Measurements from ENCODE around the gene DCST1.

Gene DCST1

DNA sequence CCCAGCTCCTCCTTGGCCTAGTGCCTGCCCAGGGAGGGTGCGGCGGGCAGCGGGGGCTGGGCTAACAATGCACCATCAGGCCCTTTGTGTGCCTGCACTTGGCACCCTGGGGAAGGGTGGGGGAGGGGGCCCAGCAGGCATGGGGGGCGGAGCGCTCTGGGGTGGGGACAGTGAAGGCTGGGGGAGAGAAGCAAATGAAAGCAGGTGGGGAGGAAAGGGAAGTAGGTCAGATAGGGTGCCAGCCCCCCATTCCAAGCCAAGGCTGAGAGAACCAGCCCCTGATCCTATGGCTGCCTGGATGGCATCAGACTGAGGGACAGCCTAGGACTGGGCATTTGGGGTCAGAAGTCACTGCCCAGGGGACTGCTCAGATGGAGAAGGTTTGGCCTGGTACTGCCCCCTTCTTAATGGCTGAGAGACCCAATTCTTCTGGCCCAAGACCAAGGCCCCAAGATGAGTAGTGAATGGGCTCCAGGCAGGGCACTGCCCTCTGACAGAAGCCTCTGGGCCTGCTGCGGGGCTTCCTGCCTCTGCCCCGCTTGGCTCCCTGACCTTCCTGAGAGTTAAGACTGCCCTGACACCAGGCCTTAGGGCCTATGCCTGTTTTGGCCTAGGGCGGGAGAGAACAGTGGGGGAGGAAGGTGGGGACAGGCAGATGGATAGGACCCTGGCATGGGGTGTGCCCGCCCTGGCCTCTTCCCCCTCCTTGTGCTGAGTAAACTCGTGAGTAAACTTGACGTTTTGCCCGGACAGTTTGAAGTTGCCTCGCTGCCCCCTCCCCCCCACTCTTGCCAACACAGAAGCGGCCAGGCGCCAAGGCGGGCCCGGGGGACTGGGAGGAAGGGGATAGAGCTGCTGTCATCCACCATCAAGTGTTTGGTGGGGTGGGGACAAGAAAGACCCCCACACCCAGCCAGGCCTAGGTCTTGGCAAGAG is 28.3 kb upstream of the DCST1 start:
- peak overlapping the region; percentile 71 for H3K9ac ChIP-seq (ENCODE audit: insufficient read length, low read depth)
- TF ChIP-seq ZNF274 (IDR thresholded peaks at IDR 0.05; ENCODE audit: low read depth, low read length) (no peak), YY1 (IDR thresholded peaks at IDR 0.05; ENCODE audit: insufficient read depth, insufficient read length) (no peak), SUZ12 (IDR thresholded peaks at IDR 0.05; ENCODE audit: extremely low read depth, insufficient read depth, insufficient read length) (no peak)
- DNase-seq (ENCODE audit: low read depth, low spot score), result no peak
- no peak overlapping the region for H3K4me3 ChIP-seq (ENCODE audit: insufficient read length, low read depth)
- H3K4me1 ChIP-seq (ENCODE audit: insufficient read depth, insufficient read length), result peaks cover 23% of the 10 kb centered on the region
- no peaks in the 10 kb centered on the region for H3K36me3 ChIP-seq (ENCODE audit: insufficient read depth, insufficient read length, low read length)
- H3K27me3 ChIP-seq (ENCODE audit: insufficient read depth, insufficient read length), result no peaks in the 10 kb centered on the region
- H3K9me3 ChIP-seq (ENCODE audit: insufficient read depth, low read length), result no peaks in the 10 kb centered on the region

DNA sequence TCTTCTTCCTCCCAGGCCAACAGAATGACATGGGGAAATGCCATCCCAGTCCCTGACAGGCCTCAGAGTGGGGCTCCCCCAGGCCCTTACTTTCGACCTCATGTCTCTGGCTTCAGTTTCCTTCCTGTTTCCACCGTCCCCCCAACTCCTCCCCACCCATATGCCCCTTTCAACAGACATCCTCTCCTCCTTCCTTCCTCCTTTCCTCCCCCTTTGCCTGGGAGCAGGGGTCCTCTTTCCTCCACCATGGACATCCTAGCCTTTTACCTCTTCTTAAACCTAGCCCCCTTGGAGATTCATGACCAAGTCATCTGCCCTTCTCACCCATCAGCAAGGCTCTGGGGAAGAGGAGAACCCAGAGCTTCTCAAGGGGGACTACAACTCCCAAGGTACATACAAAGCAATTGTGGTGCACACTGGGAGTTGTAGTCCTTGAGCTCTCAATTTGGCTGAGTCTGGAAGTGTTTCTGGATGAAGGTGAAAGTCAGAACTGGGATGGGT is 27.0 kb upstream of the DCST1 start:
- H3K36me3 ChIP-seq (ENCODE audit: insufficient read depth, insufficient read length, low read length), result no peaks in the 10 kb centered on the region
- H3K27me3 ChIP-seq (ENCODE audit: insufficient read depth, insufficient read length), result no peaks in the 10 kb centered on the region
- no peak for TF ChIP-seq ZNF274 (IDR thresholded peaks at IDR 0.05; ENCODE audit: low read depth, low read length)
- no peak for TF ChIP-seq YY1 (IDR thresholded peaks at IDR 0.05; ENCODE audit: insufficient read depth, insufficient read length)
- TF ChIP-seq SUZ12 (IDR thresholded peaks at IDR 0.05; ENCODE audit: extremely low read depth, insufficient read depth, insufficient read length), result no peak
- no peak overlapping the region for H3K9ac ChIP-seq (ENCODE audit: insufficient read length, low read depth)
- no peaks in the 10 kb centered on the region for H3K9me3 ChIP-seq (ENCODE audit: insufficient read depth, low read length)
- peaks cover 34% of the 10 kb centered on the region for H3K4me1 ChIP-seq (ENCODE audit: insufficient read depth, insufficient read length)
- no peak for DNase-seq (ENCODE audit: low read depth, low spot score)
- H3K4me3 ChIP-seq (ENCODE audit: insufficient read length, low read depth), result no peak overlapping the region

DNA sequence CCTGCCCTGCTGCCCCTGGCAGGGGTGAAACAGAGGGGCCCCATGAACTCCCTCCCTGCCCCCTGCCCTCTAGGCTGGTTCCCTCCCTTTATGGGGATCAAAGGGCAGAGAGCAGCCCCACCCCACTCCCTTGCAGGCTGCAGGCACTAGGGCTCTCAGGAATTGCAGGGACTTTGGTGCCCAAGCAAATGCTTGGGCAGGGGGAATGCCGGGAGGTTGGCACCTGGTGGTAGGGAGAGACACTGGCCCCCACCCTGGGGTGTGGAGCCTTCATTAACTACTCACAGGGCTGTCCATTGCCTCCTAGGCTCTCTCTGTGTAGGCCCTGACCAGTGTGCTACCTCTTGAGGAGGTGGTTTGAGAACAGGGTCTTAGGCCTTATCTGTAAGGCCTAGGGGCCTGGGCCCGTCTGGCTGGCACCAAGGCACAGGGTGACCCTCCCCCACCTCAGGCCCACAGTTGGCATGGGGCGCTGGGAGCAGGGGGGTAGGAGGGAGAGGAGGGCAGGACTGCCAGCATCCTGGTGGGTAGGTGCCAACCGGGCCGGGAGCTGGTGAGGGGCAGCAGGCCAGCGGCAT is 26.3 kb upstream of the DCST1 start:
- DNase-seq (ENCODE audit: low read depth, low spot score), result no peak
- Histone ChIP-seq H3K4me1 (ENCODE audit: insufficient read depth, insufficient read length) (peaks cover 39% of the 10 kb centered on the region), H3K36me3 (ENCODE audit: insufficient read depth, insufficient read length, low read length) (no peaks in the 10 kb centered on the region), H3K9me3 (ENCODE audit: insufficient read depth, low read length) (no peaks in the 10 kb centered on the region), H3K27me3 (ENCODE audit: insufficient read depth, insufficient read length) (no peaks in the 10 kb centered on the region), H3K4me3 (ENCODE audit: insufficient read length, low read depth) (no peak overlapping the region), H3K9ac (ENCODE audit: insufficient read length, low read depth) (no peak overlapping the region)
- TF ChIP-seq YY1 (IDR thresholded peaks at IDR 0.05; ENCODE audit: insufficient read depth, insufficient read length) (no peak), SUZ12 (IDR thresholded peaks at IDR 0.05; ENCODE audit: extremely low read depth, insufficient read depth, insufficient read length) (no peak), ZNF274 (IDR thresholded peaks at IDR 0.05; ENCODE audit: low read depth, low read length) (no peak)

DNA sequence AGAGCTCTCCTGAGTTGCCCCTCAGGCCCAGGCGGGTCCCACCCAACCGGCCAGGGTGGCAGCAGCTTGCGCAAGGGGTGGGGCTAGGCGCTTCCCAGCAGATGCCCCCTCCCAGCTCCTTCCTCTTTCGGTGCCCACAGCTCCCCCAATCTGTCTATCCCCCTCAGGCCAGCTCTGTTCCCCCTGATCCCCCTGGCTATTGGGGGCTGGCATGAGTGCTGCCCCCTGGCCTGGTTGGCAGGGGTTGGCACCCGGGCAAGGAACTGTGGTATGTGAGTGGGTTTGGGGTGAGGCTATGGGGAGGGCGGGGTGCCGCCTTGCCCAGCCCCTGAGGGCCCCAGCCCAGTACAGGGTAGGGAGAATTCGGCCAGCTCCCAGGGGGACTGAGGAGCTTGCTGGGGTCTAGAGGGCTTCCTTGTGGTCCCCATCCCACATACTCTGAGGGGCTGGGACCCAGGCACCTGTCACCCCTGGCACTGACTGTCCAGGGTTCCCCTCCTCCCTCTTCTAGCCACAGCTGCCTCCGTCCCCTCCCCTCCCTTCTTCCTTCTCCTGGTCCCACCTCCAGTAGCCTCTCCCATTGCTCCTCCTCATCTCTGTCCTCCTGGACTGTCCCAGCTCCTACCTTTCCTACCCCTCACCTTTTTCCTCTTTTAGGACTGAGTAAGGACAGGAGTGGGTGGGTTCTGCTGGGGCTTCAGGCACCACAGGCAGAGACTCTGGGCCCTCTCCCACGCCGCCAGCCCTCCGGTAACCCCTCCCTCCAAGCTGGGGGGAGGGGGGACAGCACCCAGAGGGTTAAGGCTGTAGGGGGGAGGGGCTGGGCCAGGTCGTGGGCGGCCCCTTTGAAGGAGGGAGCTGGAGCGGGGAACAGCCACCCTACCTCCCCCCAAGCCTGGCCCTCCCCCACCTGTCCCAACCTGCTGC is 25.3 kb upstream of the DCST1 start:
- Histone ChIP-seq H3K4me3 (ENCODE audit: insufficient read length, low read depth) (no peak overlapping the region), H3K4me1 (ENCODE audit: insufficient read depth, insufficient read length) (peaks cover 43% of the 10 kb centered on the region), H3K36me3 (ENCODE audit: insufficient read depth, insufficient read length, low read length) (no peaks in the 10 kb centered on the region), H3K9ac (ENCODE audit: insufficient read length, low read depth) (peak overlapping the region; percentile 46), H3K27me3 (ENCODE audit: insufficient read depth, insufficient read length) (no peaks in the 10 kb centered on the region), H3K9me3 (ENCODE audit: insufficient read depth, low read length) (no peaks in the 10 kb centered on the region)
- TF ChIP-seq ZNF274 (IDR thresholded peaks at IDR 0.05; ENCODE audit: low read depth, low read length), result no peak
- TF ChIP-seq YY1 (IDR thresholded peaks at IDR 0.05; ENCODE audit: insufficient read depth, insufficient read length), result no peak
- DNase-seq (ENCODE audit: low read depth, low spot score), result no peak

DNA sequence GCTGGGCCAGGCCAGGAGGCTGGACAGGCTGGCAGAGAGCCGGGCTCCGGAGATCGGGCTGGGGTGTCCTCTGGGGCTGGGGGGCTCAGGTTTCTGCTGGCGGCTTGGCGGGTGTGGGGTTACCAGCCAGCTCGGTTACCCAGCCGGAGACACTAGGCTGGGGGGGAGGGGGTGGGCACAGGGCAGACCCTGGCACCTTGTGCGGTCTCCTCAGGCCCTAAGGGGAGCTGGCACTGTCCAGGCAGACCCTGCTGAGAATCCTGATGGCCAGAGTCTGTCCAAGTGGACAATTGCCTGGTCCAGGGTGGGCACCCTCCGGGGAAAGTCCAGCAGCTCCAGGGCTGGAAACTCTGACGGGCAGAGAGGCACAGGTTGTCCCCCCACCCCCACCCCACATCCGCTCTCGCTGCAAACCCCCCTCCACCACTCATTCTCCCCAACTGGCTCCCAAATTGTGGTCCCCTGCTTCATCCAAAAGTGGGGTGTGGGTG is 24.4 kb upstream of the DCST1 start:
- Histone ChIP-seq H3K9me3 (ENCODE audit: insufficient read depth, low read length) (no peaks in the 10 kb centered on the region), H3K4me1 (ENCODE audit: insufficient read depth, insufficient read length) (peaks cover 42% of the 10 kb centered on the region), H3K27me3 (ENCODE audit: insufficient read depth, insufficient read length) (no peaks in the 10 kb centered on the region), H3K4me3 (ENCODE audit: insufficient read length, low read depth) (no peak overlapping the region), H3K36me3 (ENCODE audit: insufficient read depth, insufficient read length, low read length) (no peaks in the 10 kb centered on the region), H3K9ac (ENCODE audit: insufficient read length, low read depth) (peak overlapping the region; percentile 46)
- TF ChIP-seq SUZ12 (IDR thresholded peaks at IDR 0.05; ENCODE audit: extremely low read depth, insufficient read depth, insufficient read length) (no peak), ZNF274 (IDR thresholded peaks at IDR 0.05; ENCODE audit: low read depth, low read length) (no peak)
- no peak for DNase-seq (ENCODE audit: low read depth, low spot score)

DNA sequence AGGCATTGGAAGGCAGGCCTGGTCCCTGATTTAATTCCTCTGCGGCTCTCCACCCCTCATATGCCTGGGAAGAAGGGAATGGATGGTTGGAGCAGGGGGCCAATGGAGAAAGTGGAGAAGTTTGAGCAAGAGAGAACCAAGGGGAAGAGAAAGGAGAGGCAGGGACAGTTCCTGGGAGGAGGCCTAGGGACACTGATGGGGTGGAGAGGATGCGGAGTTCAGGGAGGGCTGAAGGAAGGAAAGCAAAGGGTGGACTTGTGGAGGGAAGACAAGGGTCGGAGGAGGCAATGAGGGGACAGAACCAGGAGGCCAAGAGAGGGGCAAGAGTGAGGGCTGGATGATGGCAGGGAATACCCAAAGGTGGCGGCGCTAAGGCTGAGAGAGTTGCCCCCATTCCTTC is 23.9 kb upstream of the DCST1 start:
- Histone ChIP-seq H3K9me3 (ENCODE audit: insufficient read depth, low read length) (no peaks in the 10 kb centered on the region), H3K36me3 (ENCODE audit: insufficient read depth, insufficient read length, low read length) (peaks cover 3% of the 10 kb centered on the region), H3K4me1 (ENCODE audit: insufficient read depth, insufficient read length) (peaks cover 37% of the 10 kb centered on the region), H3K9ac (ENCODE audit: insufficient read length, low read depth) (no peak overlapping the region), H3K4me3 (ENCODE audit: insufficient read length, low read depth) (no peak overlapping the region), H3K27me3 (ENCODE audit: insufficient read depth, insufficient read length) (no peaks in the 10 kb centered on the region)
- TF ChIP-seq YY1 (IDR thresholded peaks at IDR 0.05; ENCODE audit: insufficient read depth, insufficient read length), result no peak
- TF ChIP-seq SUZ12 (IDR thresholded peaks at IDR 0.05; ENCODE audit: extremely low read depth, insufficient read depth, insufficient read length), result no peak
- TF ChIP-seq ZNF274 (IDR thresholded peaks at IDR 0.05; ENCODE audit: low read depth, low read length), result no peak
- DNase-seq (ENCODE audit: low read depth, low spot score), result no peak
